GM12878 (cell line): Measurements from ENCODE around the gene CHERP. TPM values are rescaled to one million over a fixed set of nuclear protein-coding genes. Genes with fewer than 3 reads are reported as not detected.

Experiments used
- ASH2L ChIP-seq: fragments of 300-600, 200-600 bp; sonication (generic); IDR thresholded peaks from 2 replicates; pipeline ENCODE4 v1.6.1; 2017; ENCODE audit warnings: low read depth, mild to moderate bottlenecking, borderline replicate concordance
- ATF7 ChIP-seq: fragments of 450-650 bp; IDR thresholded peaks from 2 replicates; pipeline ENCODE4 v1.6.1; 2016; ENCODE audit warnings: low read depth, mild to moderate bottlenecking
- BACH1 ChIP-seq: fragments of 450-650 bp; IDR thresholded peaks from 2 replicates; pipeline ENCODE4 v1.6.1; 2017; ENCODE audit warnings: mild to moderate bottlenecking, borderline replicate concordance
- BCL11A ChIP-seq: IDR thresholded peaks from 2 replicates; pipeline ENCODE4 v1.6.1; 2011; ENCODE audit warnings: low read depth, low read length
- CBX3 ChIP-seq: fragments of 200-600 bp; sonication (generic); IDR thresholded peaks from 2 replicates; pipeline ENCODE4 v1.6.1; 2016; ENCODE audit warnings: low read depth, borderline replicate concordance
- CHD1 ChIP-seq: IDR thresholded peaks from 2 replicates; pipeline ENCODE4 v1.6.1; 2012; ENCODE audit warnings: low read depth, low read length, improper control_type of control experiment
- CHD2 ChIP-seq: IDR thresholded peaks from 2 replicates; pipeline ENCODE4 v1.6.1; 2011; ENCODE audit warnings: low read depth, low read length, improper control_type of control experiment, borderline replicate concordance
- EGR1 ChIP-seq, 2 experiments: IDR thresholded peaks; 1 replicate in 1 of 2; 2 replicates in 1 of 2; pipeline ENCODE4 v1.6.1; 2011 to 2012; ENCODE audit warnings: low read depth in 2 of 2, low read length in 2 of 2, borderline replicate concordance in 1 of 2, mild to moderate bottlenecking in 1 of 2, moderate library complexity in 1 of 2
- EP300 ChIP-seq, 2 experiments: fragments of 150-350 bp in 1 of 2; IDR thresholded peaks; 2 replicates each; pipeline ENCODE4 v1.6.1; 2011 to 2012; ENCODE audit warnings: low read depth in 2 of 2, low read length in 2 of 2, borderline replicate concordance in 1 of 2, improper control_type of control experiment in 1 of 2, inconsistent platforms in 1 of 2; ENCODE audit not compliant: control insufficient read depth in 1 of 2
- HDAC6 ChIP-seq: fragments of 200-600 bp; sonication (generic); IDR thresholded peaks from one replicate; pipeline ENCODE4 v1.8.0; 2017; ENCODE audit warnings: antibody characterized with exemption; ENCODE audit not compliant: unreplicated experiment
- JUND ChIP-seq: IDR thresholded peaks from 2 replicates; pipeline ENCODE4 v1.6.1; 2012; ENCODE audit warnings: low read depth, mild to moderate bottlenecking, low read length, improper control_type of control experiment, moderate library complexity
- NFIC ChIP-seq: IDR thresholded peaks from 2 replicates; pipeline ENCODE4 v1.6.1; 2012; ENCODE audit warnings: low read depth, mild to moderate bottlenecking, inconsistent platforms, low read length, moderate library complexity
- SIN3A ChIP-seq: IDR thresholded peaks from 2 replicates; pipeline ENCODE4 v1.6.1; 2012; ENCODE audit warnings: low read depth, low read length, improper control_type of control experiment
- SMAD5 ChIP-seq: IDR thresholded peaks from 2 replicates; pipeline ENCODE4 v1.6.1; 2016; ENCODE audit warnings: antibody characterized with exemption, low read depth
- SPI1 ChIP-seq: IDR thresholded peaks from 2 replicates; pipeline ENCODE4 v1.6.1; 2011; ENCODE audit warnings: low read depth, mild to moderate bottlenecking, low read length, moderate library complexity, borderline replicate concordance; ENCODE audit not compliant: insufficient read depth
- SUZ12 ChIP-seq: fragments of 200-600 bp; sonication (generic); IDR thresholded peaks from one replicate; pipeline ENCODE4 v1.6.1; 2018; ENCODE audit warnings: antibody characterized with exemption, mild to moderate bottlenecking; ENCODE audit not compliant: unreplicated experiment
- TCF7 ChIP-seq: IDR thresholded peaks from 2 replicates; pipeline ENCODE4 v1.6.1; 2014; ENCODE audit warnings: antibody characterized with exemption, borderline replicate concordance
- ZNF24 ChIP-seq: fragments of 450-650 bp; IDR thresholded peaks from 2 replicates; pipeline ENCODE4 v1.6.1; 2017; ENCODE audit warnings: antibody characterized with exemption, mild to moderate bottlenecking
- ZNF384 ChIP-seq: IDR thresholded peaks from 2 replicates; pipeline ENCODE4 v1.6.1; 2012; ENCODE audit warnings: low read depth, mild to moderate bottlenecking, low read length, improper control_type of control experiment, borderline replicate concordance
- polyA plus RNA-seq, 11 experiments: library from polyadenylated mRNA; depleted of rRNA in 4 of 11; unstranded in 6 of 11; stranded (reverse) in 5 of 11; fragments of >200 nt; fragmentation: Nextera tagmentation in 4 of 11; fragmentation: Illumina TruSeq in 1 of 11; extraction: Ambion mirVana in 4 of 11; extraction: Trizol in 1 of 11; gene quantifications; 1 replicate in 1 of 11; 2 replicates in 10 of 11; pipeline versions ENCODE4 v1.2.1 to v1.2.3, GENCODE V29; 2011 to 2016; ENCODE audit warnings: inconsistent platforms in 2 of 11, missing spikeins in 2 of 11, low read depth in 1 of 11
- total RNA-seq, 4 experiments: library from RNA; depleted of rRNA in 3 of 4; stranded (reverse); fragments of >200 nt in 3 of 4; fragmentation: Illumina TruSeq in 1 of 4; extraction: Trizol in 1 of 4; gene quantifications; 2 replicates each; pipeline versions ENCODE4 v1.2.1 to v1.2.3, GENCODE V29; 2013 to 2021
- TF ChIP-seq, protein P1 (sequence below): IDR thresholded peaks from 2 replicates; pipeline ENCODE4 v1.6.1; 2012; ENCODE audit warnings: low read depth, low read length, improper control_type of control experiment
- TF ChIP-seq, protein P2 (sequence below): fragments of 450-650 bp; IDR thresholded peaks from 2 replicates; pipeline ENCODE4 v1.6.1; 2016; ENCODE audit warnings: mild to moderate bottlenecking
- TF ChIP-seq, protein P3 (sequence below): fragments of 450-650 bp; IDR thresholded peaks from 2 replicates; pipeline ENCODE4 v1.6.1; 2016; ENCODE audit warnings: mild to moderate bottlenecking
- TF ChIP-seq, protein P4 (sequence below): fragments of 450-650 bp; formaldehyde crosslinking; IDR thresholded peaks from 2 replicates; pipeline ENCODE4 v1.4.0; 2022; ENCODE audit warnings: mild to moderate bottlenecking, moderate library complexity

Gene CHERP
- total and polyA plus RNA-seq, 10 of the 15 experiments (the other 5 are each of a cell fraction or from before 2014, with no cell fraction given), result 0.66 to 65.3 (median 12.2) TPM

DNA sequence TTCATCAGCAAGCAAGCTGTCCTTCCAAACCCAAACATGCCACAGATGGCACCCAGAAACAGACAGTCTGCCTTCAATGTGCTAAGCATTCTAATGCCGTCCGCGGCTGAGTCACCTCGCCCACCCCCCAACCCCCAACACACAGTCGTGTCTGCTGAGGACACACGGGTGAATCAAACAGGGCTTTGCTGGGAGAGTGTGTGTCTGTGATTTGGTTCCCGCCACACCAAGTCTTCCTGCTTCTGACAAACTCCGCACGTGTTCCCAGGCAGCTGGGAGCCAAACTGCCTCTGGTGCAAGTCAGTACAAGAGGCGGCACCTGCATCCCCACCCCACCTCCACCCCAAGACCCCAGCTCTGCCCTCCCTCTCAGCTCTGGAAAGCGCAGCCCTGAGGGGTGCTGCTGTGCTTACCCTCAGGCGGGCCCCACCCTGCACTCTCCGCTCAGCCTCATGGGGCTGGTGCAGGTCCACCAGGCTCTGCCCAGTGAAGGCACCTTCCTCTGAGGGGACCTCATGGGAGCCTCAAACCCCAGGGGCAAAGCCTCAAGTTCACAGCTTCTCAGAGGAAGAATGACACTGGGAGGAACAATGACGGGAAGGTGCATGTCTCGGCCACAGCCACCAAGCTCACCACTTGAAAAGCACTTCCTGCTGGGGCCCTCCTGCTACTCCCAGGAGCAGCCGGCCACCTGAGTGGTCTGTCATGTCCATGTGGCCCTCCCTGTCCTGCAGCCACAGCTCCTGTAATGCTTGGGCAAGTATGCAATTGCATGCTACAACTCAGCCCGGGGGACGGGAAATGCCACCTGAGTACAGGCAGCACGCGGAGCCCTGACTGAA lies 45.0 kb upstream of the CHERP start (continued):
- TF ChIP-seq SPI1, result no peak
- TF ChIP-seq CHD2, result peak; percentile 57; the same call in 1 of the 2 replicates
- no peak; the same call in 1 of the 2 replicates for TF ChIP-seq TCF7
- TF ChIP-seq SUZ12, result no peak
- TF ChIP-seq SIN3A, result peak; percentile 54
- TF ChIP-seq, protein P1, sequence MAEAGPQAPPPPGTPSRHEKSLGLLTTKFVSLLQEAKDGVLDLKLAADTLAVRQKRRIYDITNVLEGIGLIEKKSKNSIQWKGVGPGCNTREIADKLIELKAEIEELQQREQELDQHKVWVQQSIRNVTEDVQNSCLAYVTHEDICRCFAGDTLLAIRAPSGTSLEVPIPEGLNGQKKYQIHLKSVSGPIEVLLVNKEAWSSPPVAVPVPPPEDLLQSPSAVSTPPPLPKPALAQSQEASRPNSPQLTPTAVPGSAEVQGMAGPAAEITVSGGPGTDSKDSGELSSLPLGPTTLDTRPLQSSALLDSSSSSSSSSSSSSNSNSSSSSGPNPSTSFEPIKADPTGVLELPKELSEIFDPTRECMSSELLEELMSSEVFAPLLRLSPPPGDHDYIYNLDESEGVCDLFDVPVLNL, result no peak
- TF ChIP-seq CBX3, result no peak
- TF ChIP-seq SMAD5, result peak; percentile 55
- 0 out of 2 replicates have a peak, but pooled peaks have one; percentile 19 for TF ChIP-seq ZNF384
- no peak for TF ChIP-seq ZNF24
- TF ChIP-seq EP300 (IDR thresholded peaks at IDR 0.05; ENCODE audit: borderline replicate concordance in 1 of 2, control insufficient read depth in 1 of 2, low read depth in 2 of 2, low read length in 2 of 2), result peak; percentile 79 to 81; a peak in 3 of 4 replicates
- TF ChIP-seq ASH2L, result no peak
- TF ChIP-seq BACH1, result peak; percentile 87; the same call in 1 of the 2 replicates
- TF ChIP-seq, protein P2, sequence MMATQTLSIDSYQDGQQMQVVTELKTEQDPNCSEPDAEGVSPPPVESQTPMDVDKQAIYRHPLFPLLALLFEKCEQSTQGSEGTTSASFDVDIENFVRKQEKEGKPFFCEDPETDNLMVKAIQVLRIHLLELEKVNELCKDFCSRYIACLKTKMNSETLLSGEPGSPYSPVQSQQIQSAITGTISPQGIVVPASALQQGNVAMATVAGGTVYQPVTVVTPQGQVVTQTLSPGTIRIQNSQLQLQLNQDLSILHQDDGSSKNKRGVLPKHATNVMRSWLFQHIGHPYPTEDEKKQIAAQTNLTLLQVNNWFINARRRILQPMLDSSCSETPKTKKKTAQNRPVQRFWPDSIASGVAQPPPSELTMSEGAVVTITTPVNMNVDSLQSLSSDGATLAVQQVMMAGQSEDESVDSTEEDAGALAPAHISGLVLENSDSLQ, result peak; percentile 71; the same call in 1 of the 2 replicates
- no peak for TF ChIP-seq NFIC
- TF ChIP-seq EGR1 (IDR thresholded peaks at IDR 0.05; ENCODE audit: borderline replicate concordance in 1 of 2, low read depth in 2 of 2, low read length in 2 of 2), result peak in 1 of 2 experiments; percentile 12; a peak in 1 of 3 replicates
- TF ChIP-seq, protein P3, sequence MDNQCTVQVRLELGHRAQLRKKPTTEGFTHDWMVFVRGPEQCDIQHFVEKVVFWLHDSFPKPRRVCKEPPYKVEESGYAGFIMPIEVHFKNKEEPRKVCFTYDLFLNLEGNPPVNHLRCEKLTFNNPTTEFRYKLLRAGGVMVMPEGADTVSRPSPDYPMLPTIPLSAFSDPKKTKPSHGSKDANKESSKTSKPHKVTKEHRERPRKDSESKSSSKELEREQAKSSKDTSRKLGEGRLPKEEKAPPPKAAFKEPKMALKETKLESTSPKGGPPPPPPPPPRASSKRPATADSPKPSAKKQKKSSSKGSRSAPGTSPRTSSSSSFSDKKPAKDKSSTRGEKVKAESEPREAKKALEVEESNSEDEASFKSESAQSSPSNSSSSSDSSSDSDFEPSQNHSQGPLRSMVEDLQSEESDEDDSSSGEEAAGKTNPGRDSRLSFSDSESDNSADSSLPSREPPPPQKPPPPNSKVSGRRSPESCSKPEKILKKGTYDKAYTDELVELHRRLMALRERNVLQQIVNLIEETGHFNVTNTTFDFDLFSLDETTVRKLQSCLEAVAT, result no peak; the same call in 1 of the 2 replicates
- TF ChIP-seq HDAC6, result no peak
- no peak for TF ChIP-seq JUND
- 0 out of 2 replicates have a peak, but pooled peaks have one; percentile 39 for TF ChIP-seq CHD1
- peak; percentile 76 for TF ChIP-seq ATF7
- TF ChIP-seq, protein P4, sequence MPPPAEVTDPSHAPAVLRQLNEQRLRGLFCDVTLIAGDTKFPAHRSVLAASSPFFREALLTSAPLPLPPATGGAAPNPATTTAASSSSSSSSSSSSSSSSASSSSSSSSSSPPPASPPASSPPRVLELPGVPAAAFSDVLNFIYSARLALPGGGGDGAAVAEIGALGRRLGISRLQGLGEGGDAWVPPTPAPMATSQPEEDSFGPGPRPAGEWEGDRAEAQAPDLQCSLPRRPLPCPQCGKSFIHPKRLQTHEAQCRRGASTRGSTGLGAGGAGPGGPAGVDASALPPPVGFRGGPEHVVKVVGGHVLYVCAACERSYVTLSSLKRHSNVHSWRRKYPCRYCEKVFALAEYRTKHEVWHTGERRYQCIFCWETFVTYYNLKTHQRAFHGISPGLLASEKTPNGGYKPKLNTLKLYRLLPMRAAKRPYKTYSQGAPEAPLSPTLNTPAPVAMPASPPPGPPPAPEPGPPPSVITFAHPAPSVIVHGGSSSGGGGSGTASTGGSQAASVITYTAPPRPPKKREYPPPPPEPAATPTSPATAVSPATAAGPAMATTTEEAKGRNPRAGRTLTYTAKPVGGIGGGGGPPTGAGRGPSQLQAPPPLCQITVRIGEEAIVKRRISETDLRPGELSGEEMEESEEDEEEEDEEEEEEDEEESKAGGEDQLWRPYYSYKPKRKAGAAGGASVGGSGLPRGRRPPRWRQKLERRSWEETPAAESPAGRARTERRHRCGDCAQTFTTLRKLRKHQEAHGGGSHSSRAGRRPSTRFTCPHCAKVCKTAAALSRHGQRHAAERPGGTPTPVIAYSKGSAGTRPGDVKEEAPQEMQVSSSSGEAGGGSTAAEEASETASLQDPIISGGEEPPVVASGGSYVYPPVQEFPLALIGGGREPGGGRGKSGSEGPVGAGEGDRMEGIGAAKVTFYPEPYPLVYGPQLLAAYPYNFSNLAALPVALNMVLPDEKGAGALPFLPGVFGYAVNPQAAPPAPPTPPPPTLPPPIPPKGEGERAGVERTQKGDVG (CRISPR knock-in tag), result no peak
- TF ChIP-seq BCL11A, result 0 out of 2 replicates have a peak, but pooled peaks have one; percentile 24
